ENCODE data around the gene TOE1.
"Not testable (repeated sequence)": the region's sequence is repeated elsewhere in the genome, so short reads cannot be mapped to it uniquely, and the experiment has no call there.

TOE1 gene

DNA sequence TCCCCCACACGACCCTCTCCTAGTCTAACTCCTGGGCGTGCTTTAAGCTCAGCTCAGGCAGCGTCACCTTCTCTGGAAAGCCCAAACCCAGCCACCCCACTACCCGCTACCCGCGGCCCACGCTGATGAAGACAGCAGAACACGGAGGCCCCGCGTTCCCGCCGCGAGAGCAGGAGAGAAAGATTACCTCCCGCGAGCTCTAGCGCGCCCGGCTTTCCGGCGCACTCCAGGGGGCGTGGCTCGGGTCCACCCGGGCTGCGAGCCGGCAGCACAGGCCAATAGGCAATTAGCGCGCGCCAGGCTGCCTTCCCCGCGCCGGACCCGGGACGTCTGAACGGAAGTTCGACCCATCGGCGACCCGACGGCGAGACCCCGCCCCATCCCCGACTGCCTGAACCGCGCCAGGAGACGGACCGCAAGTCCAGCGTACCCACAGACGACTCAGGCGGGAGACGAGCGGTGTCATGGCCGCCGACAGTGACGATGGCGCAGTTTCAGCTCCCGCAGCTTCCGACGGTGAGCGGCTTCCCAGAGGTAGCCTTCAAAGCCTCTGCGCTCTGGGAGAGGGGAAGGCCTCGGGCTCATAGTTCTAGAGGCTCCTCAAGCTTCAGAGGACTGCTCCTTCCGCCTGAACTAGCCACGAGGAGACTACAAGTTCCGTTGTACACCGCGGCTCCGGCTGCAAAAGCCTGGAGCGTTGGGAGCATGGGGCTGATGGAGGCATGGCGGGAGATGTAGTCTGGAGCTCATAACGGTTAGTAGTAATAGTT lies at the start of gene TOE1, which contains the start of gene MUTYH:
TSS of gene TOE1 (plus strand) at position 382 of the 770 bp plus-strand sequence. CDS start at position 465, 83 bp downstream.
TSS of gene MUTYH (minus strand) at position 652 of the 770 bp plus-strand sequence. CDS start 5,935 bp downstream, outside the sequence.
- peak; percentile 51 for DNase-seq (ENCODE audit: low read depth)

DNA sequence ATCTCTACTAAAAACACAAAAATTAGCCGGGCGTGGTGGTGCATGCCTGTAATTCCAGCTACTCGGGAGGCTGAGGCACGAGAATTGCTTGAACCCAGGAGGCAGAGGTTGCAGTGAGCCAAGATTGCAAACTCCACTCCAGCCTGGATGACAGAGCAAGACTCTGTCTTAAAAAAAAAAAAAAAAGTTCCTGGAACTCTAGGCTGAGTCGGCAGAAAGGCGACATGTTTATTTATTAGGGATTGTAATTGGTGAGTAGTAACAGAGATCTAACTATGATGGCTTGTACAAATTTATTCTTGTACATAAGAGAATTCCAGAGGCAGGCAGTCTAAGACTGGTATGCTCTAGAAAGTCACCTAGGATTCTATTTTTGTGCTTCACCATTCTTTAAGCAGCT lies 49.0 kb upstream of the TOE1 start:
- not testable (repeated sequence) for DNase-seq (ENCODE audit: low read depth)

GRCh38 chr1:45291716-45292115 lies 48.3 kb upstream of the TOE1 start:
- DNase-seq (ENCODE audit: low read depth) = no peak

GRCh38 chr1:45297666-45298356 lies 42.2 kb upstream of the TOE1 start:
- DNase-seq (ENCODE audit: low read depth) = no peak

- no peak for DNase-seq (ENCODE audit: low read depth)
Measured at GRCh38 chr1:45299296-45299695, 40.7 kb upstream of the TOE1 start.

GRCh38 chr1:45299981-45300668 lies 39.8 kb upstream of the TOE1 start:
- no peak for DNase-seq (ENCODE audit: low read depth)

GRCh38 chr1:45300669-45300997 lies 39.3 kb upstream of the TOE1 start:
- no peak for DNase-seq (ENCODE audit: low read depth)

GRCh38 chr1:45302505-45303150 lies 37.3 kb upstream of the TOE1 start:
- no peak for DNase-seq (ENCODE audit: low read depth)

DNA sequence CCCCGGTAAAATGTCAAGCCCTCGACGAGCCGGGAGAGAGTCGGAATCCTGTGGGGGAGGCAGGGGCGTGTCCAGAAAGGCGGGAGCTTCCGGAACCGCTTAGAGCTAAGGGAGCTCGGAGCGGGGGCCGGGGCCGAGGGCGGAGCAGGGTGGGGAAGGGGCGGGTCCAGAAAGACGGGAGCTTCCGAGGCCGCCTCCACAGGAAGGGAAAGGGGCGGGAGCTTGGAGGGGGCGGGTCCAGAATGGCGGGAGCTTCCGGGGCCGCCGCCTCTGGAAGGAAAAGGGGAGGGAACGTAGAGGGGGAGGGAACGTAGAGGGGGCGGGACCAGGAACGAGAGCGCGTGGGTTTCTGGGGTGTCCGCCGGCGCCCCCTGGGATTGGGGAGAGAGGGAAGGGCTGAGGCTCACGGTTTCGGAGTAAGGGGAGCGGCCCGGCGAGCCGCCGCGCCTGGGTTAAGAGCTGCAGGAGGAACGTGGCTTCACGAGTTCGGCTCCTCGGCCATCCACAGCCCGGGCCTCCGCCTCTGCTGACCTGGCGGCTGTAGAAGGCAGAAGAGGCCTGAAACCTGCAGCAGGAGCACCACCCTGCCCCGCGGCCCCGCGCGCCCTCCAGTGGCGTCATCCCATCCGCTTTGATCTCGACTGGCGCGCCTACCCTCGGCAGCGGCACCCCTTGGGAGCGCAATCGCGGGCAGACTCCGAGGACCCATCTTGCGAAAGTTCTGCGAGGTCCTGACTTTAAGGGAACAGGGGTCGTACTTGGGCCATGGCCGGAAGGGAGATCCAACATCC lies 36.3 kb upstream of the TOE1 start:
- peak; percentile 81 for DNase-seq (ENCODE audit: low read depth)

DNA sequence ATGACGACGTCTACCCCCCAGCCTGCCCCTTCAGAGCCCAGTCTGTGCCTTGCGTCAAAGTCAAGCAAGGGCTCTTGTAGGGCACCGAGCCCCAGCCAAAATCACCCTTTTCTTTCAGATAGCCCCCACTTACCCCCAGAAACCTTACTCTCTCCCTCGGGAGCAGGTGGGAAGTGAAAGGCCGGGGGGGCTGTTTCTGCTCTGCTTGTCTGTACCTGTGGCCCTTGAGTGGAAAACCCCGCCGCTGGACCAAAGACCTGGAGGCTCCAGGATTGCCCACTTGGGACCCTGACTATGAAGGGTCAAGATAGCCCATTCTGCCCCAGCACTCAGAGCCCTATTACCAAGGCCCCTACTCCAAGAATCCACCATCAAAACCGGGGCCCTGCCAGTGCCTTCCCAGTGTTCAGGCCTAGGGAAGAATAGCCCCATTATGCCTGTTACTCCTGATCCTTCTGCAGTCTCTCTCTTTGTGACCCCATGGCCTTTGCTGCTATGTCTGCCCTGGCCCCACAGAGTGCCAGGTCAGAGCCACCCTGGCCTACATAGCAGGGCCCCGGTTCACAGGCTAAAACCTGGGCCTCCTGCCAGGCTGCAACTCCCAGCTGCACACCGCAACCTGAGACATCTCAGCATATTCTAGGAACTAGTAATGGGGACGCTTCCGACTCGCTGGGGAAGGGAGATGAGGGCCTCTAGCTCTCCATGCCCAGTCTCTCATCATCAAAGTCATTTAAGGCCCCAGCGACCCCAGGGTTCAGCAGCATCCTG lies 35.5 kb upstream of the TOE1 start:
- no peak for DNase-seq (ENCODE audit: low read depth)

GRCh38 chr1:45305231-45305630 lies 34.7 kb upstream of the TOE1 start:
- no peak for DNase-seq (ENCODE audit: low read depth)

DNA sequence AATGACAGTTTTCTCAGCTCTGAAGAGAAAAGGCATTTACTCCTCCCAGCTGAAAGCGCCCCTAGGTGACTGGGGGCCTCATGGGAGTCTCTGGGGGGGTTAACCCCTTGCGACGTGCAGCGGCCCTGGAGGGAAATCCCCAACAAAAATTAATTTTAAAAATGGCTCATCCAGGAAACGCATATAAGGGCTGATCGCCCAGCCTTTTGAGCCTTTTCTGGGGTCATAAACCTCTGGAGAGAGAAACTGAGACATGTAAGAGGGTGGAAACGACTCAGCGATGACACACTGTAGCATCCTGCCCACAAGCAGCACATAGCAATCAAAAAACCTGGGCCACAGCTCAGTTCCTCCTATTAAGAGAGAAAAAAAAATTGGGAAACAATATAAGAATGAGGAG lies 33.7 kb upstream of the TOE1 start:
- no peak for DNase-seq (ENCODE audit: low read depth)

- DNase-seq (ENCODE audit: low read depth) = no peak
Measured at GRCh38 chr1:45306905-45307304, 33.1 kb upstream of the TOE1 start.

DNA sequence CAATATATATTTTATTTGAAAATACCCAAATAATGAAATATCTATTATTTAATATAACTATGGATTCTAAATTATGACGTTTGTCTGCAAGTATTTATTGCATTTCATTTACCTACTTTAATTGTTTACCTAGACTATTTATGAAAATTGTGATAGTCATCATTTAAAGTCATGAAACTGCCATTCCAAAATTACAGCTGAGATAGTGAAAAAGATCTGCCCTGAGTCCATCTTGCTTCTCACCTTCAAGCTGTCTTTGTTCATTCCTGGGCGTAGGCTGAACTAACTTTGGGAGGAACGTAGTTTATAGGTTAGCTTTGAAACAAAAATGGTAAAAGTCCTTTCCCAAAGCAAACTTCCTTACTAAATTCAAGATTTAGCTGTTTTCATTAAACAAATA lies 25.7 kb upstream of the TOE1 start:
- no peak for DNase-seq (ENCODE audit: low read depth)

DNA sequence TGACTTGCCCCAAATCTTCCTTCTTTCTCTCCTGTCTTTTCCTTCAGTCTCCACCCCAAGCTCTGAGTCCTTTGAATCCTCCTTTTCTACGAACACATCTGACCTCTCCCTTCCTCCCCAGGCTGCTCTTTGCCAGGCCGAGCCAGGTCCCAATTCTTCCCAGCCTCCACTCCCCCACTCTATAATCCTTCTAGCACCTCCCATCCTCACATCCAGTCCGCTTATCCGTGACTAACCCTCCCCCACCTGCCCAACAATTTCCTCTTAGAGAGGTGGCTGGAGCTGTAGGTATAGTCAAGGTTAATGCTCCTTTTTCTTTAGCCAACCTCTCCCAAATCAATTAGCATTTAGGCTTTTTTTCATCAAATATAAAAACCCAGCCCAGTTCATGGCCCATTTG lies 22.8 kb upstream of the TOE1 start:
- DNase-seq (ENCODE audit: low read depth) = no peak

GRCh38 chr1:45319761-45320160 lies 20.2 kb upstream of the TOE1 start:
- no peak for DNase-seq (ENCODE audit: low read depth)

DNA sequence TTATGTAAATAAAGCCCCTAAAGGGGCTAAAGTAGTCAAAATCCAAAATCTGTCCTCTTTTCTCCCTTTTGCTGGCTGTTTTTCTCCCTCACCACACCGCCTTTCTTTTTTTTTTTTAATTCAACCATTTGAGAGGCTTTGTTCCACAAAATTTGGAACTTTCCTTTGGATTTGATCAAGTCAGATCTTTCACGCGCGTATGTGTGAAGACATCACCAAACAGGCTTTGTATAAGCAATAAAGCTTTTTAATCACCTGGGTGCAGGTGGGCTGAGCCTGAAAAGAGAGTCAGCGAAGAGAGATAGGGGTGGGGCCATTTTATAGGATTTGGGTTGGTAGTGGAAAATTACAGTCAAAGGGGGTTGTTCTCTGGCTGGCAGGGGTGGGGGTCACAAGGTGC lies 18.5 kb upstream of the TOE1 start:
- DNase-seq (ENCODE audit: low read depth) = no peak

DNA sequence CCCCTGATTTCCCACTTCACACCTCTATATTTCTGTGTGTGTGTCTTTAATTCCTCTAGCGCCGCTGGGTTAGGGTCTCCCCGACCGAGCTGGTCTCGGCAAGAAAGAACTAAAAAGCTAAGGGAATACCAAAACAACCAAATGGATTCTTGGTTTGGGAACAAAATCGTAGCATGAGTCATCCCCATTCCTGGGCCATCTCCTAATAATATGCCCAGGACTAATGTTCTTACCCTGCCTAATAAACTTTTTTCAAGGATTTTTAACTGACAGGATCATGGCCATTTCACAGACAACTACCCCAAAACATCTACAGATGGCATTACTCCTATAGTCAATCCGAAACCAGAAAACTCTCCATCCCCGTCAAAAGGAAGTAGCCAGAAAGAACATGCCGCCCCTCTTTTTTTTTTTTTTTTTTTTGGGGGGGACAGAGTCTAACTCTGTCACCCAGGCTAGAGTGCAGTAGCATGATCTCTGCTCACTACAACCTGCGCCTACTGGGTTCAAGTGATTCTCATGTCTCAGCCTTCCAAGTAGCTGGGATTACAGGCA lies 17.4 kb upstream of the TOE1 start:
- no peak for DNase-seq (ENCODE audit: low read depth)

DNA sequence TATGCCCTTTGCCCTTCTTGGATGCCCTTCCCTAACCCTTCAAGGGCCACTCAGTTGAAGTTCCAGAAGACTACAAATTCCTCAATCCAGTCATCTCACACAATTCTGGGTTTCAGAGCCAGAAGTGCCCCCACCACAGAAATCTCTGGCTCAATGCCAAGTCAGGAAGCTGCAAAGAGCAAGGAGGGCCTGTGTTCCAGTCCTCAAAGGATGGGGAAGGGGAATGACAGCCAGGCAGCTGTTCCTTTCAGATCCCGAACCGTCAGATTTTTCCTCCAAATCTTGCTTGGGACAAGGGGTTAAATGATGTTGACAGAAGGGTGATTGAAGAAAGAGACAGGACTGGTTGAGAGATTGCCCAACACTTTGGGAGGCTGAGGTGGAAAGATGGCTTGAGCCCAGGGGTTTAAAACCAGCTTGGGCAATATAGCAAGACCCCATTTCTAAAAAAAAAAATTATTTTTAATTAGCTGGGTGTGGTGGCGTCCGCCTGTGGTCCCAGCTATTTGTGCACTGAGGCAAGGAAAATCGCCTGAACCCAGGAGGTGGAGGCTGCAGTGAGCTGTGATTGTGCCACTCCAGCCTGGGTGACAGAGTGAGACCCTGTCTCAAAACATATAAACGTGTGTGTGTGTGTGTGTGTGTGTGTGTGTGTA lies 14.0 kb upstream of the TOE1 start:
- no peak for DNase-seq (ENCODE audit: low read depth)

Data from GM04503 (cell line).